ENCODE results near the gene SELENOS. TPM values are rescaled to one million over a fixed set of nuclear protein-coding genes. Genes with fewer than 3 reads are reported as not detected.

SELENOS gene
- total RNA-seq, 6 experiments from 2014 or later: 30.4 to 52.5 (median 39.6) TPM

- H3K27me3 ChIP-seq: no peaks in the 10 kb centered on the region
- H3K4me1 ChIP-seq: no peaks in the 10 kb centered on the region
- TF ChIP-seq CTCF (IDR thresholded peaks at IDR 0.05) (no peak), POLR2A (IDR thresholded peaks at IDR 0.05) (no peak)
- WGBS (ENCODE audit: insufficient coverage, low coverage, low lambda C conversion rate, missing lambda C conversion rate): 66% methylated on average over 5 of the region's 5 CpGs
- no peak overlapping the region for H3K27ac ChIP-seq
- intact Hi-C loops (cut with DNase I): no loop called here
- H3K36me3 ChIP-seq: no peaks in the 10 kb centered on the region
- peaks cover 0 to 4% (median 0%) of the 10 kb centered on the region in 4 donors for H3K9me3 ChIP-seq
- ATAC-seq (no peak), DNase-seq (no peak)
- H3K4me3 ChIP-seq: no peak overlapping the region
Observed at GRCh38 chr15:101225658-101226057, 51.6 kb downstream of the SELENOS start.

Other genes with a start within 250 kb of the SELENOS start
- 10 to 100 TPM in 2 of 6 experiments, 1 to 10 TPM in 4; 4.9 to 12.6 (median 7.2) TPM for gene CHSY1, start 25.4 kb downstream of the SELENOS start, total RNA-seq
- gene SNRPA1, start 17.8 kb upstream of the SELENOS start, total RNA-seq: 10 to 100 TPM; 17.7 to 28.6 (median 24.1) TPM
- gene PCSK6, start 212.2 kb upstream of the SELENOS start, total RNA-seq: 100 to 1,000 TPM; 165 to 218 (median 207) TPM